Keratinocyte (primary cell): ENCODE measurements around the gene SPANXN5. TPM values are rescaled to one million over a fixed set of nuclear protein-coding genes. Genes with fewer than 3 reads are reported as not detected.

Experiments used
- DNase-seq: peaks from one replicate; pipeline ENCODE4 v3.0.0-alpha.2; 2011; ENCODE audit warnings: low read depth, missing footprints, low spot score
- FAIRE-seq: peaks from 2 replicates; lab custom pipeline; 2011; peaks lifted over from hg19 to GRCh38; lab: Jason Lieb, UNC
- H2AFZ ChIP-seq: 2 replicates; pipeline ENCODE4 v1.6.0; 2012; ENCODE audit warnings: low read length, control low read depth, inconsistent platforms; ENCODE audit not compliant: control insufficient read depth
- H3K27ac ChIP-seq: 2 replicates; pipeline ENCODE4 v1.5.1; 2011; ENCODE audit warnings: low read length; ENCODE audit not compliant: control insufficient read depth, insufficient read depth
- H3K27me3 ChIP-seq: 3 replicates; pipeline ENCODE4 v1.6.0; 2011; ENCODE audit warnings: low read length; ENCODE audit not compliant: control insufficient read depth, insufficient read depth; ENCODE audit errors: extremely low read depth
- H3K36me3 ChIP-seq, 2 experiments: 2 replicates in 1 of 2; 3 replicates in 1 of 2; pipeline ENCODE4 v1.5.1; 2011; ENCODE audit warnings: low read length in 2 of 2, mild to moderate bottlenecking in 1 of 2; ENCODE audit not compliant: control insufficient read depth in 2 of 2, insufficient read depth in 2 of 2; ENCODE audit errors: extremely low read depth in 1 of 2
- H3K4me1 ChIP-seq: 3 replicates; pipeline ENCODE4 v1.5.1; 2011; ENCODE audit warnings: low read length; ENCODE audit not compliant: control insufficient read depth, insufficient read depth; ENCODE audit errors: extremely low read depth
- H3K4me2 ChIP-seq: 3 replicates; pipeline ENCODE4 v1.6.0; 2011; ENCODE audit warnings: low read depth, low read length; ENCODE audit not compliant: control insufficient read depth, insufficient read depth; ENCODE audit errors: extremely low read depth
- H3K4me3 ChIP-seq, 3 experiments: fragments of 200-600 bp in 1 of 3; sonication (generic) in 1 of 3; 2 replicates in 2 of 3; 3 replicates in 1 of 3; pipeline ENCODE4 v1.5.1; 2011 to 2016; ENCODE audit warnings: low read length in 3 of 3, mild to moderate bottlenecking in 3 of 3, control low read depth in 2 of 3, inconsistent platforms in 1 of 3, low read depth in 1 of 3, mixed read lengths in 1 of 3, mixed run types in 1 of 3, moderate library complexity in 1 of 3; ENCODE audit not compliant: control insufficient read depth in 2 of 3, insufficient read depth in 2 of 3; ENCODE audit errors: extremely low read depth in 1 of 3
- H3K79me2 ChIP-seq: 2 replicates; pipeline ENCODE4 v1.6.0; 2012; ENCODE audit warnings: low read length; ENCODE audit not compliant: control insufficient read depth, insufficient read depth
- H3K9ac ChIP-seq: 3 replicates; pipeline ENCODE4 v1.6.0; 2011; ENCODE audit warnings: low read length; ENCODE audit not compliant: control insufficient read depth, insufficient read depth; ENCODE audit errors: extremely low read depth
- H3K9me1 ChIP-seq: 3 replicates; pipeline ENCODE4 v1.6.0; 2011; ENCODE audit warnings: low read length; ENCODE audit not compliant: control insufficient read depth, insufficient read depth; ENCODE audit errors: extremely low read depth
- H3K9me3 ChIP-seq: 2 replicates; pipeline ENCODE4 v1.5.1; 2012; ENCODE audit warnings: low read depth, low read length; ENCODE audit not compliant: control insufficient read depth
- H4K20me1 ChIP-seq: 3 replicates; pipeline ENCODE4 v1.6.0; 2011; ENCODE audit warnings: low read length; ENCODE audit not compliant: control insufficient read depth, insufficient read depth; ENCODE audit errors: extremely low read depth
- EZH2 ChIP-seq: IDR thresholded peaks from one replicate; pipeline ENCODE4 v1.6.1; 2012; ENCODE audit warnings: inconsistent platforms, mild to moderate bottlenecking, low read length, moderate library complexity
- dilution Hi-C: fragments of 300-500 bp; cut with MboI; formaldehyde crosslinking; loops from one replicate; pipeline ENCODE4 v1.7.0; 2020; ENCODE audit warnings: low sequenced_read_pairs; ENCODE audit not compliant: extremely low pct_ligation_motif_present
- polyA plus RNA-seq, 5 experiments: library from polyadenylated mRNA; depleted of rRNA in 3 of 5; stranded (reverse) in 3 of 5; stranded (forward) in 1 of 5; unstranded in 1 of 5; fragments of >200 nt; gene quantifications; 1 replicate in 1 of 5; 2 replicates in 3 of 5; 3 replicates in 1 of 5; pipeline versions ENCODE4 v1.2.1 to v1.2.3, GENCODE V29; 2011 to 2012; ENCODE audit warnings: missing spikeins in 2 of 5, low read depth in 1 of 5, low replicate concordance in 1 of 5
- TF ChIP-seq, protein P1 (sequence below), 3 experiments: IDR thresholded peaks in 1 of 3; conservative IDR thresholded peaks in 1 of 3; optimal IDR thresholded peaks in 1 of 3; 2 replicates in 2 of 3; 3 replicates in 1 of 3; pipeline versions ENCODE3 to v1.5.1; 2011; ENCODE audit warnings: low read length in 3 of 3, mild to moderate bottlenecking in 3 of 3, moderate library complexity in 2 of 3, control low read depth in 1 of 3, inconsistent platforms in 1 of 3; ENCODE audit not compliant: insufficient read depth in 2 of 3; ENCODE audit errors: extremely low read depth in 1 of 3

SPANXN5 gene
- polyA plus RNA-seq, 1 donor (not counting 4 experiments of a cell fraction or from before 2014, with no cell fraction given), result 0.07 TPM

DNA sequence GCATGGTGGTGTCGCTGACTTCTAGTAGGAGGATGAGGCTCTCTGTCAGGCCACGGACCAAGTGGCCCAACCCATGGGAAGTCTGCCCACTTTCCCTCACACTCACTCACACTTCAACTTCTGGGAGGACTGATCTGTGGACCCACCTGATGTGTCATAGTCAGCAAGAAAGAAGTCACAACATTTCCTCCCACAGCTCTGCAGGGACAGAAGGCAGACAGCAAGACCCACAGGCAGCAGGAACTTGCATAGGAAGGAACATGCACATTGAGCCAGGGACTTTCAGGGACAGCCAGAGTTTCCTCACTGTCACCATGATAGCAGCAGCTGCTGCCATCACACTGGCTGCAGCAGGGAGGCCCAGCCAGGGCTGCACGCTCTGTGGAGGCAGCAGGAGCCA, 33.3 kb upstream of the SPANXN5 start:
- TF ChIP-seq, protein P1, sequence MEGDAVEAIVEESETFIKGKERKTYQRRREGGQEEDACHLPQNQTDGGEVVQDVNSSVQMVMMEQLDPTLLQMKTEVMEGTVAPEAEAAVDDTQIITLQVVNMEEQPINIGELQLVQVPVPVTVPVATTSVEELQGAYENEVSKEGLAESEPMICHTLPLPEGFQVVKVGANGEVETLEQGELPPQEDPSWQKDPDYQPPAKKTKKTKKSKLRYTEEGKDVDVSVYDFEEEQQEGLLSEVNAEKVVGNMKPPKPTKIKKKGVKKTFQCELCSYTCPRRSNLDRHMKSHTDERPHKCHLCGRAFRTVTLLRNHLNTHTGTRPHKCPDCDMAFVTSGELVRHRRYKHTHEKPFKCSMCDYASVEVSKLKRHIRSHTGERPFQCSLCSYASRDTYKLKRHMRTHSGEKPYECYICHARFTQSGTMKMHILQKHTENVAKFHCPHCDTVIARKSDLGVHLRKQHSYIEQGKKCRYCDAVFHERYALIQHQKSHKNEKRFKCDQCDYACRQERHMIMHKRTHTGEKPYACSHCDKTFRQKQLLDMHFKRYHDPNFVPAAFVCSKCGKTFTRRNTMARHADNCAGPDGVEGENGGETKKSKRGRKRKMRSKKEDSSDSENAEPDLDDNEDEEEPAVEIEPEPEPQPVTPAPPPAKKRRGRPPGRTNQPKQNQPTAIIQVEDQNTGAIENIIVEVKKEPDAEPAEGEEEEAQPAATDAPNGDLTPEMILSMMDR (optimal IDR thresholded peaks at IDR 0.05 in 1 of 3, IDR thresholded peaks at IDR 0.05 in 1 of 3, conservative IDR thresholded peaks at IDR 0.05 in 1 of 3; ENCODE audit: extremely low read depth in 1 of 3, insufficient read depth in 2 of 3, low read length in 3 of 3), result no peak
- no peak for TF ChIP-seq EZH2

DNA sequence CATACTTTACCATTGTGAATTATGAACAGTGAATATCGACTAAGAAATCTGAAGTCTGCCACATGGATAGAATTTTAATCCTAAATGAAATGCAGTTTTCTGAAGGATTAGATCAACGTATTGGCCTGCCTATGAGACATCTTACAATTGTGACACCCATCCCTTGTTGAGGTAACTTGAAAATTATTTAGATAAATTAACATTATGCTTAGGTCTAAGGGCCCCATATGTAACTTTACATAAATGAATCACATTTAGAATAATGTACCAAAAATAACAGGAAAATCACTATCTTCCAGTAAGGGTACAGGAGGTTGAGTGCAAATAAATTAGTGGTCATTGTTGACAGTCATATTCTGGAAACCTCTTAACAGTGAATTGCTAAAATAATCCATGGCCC, 27.4 kb upstream of the SPANXN5 start:
- no peaks in the 10 kb centered on the region for H3K9me1 ChIP-seq
- H3K27me3 ChIP-seq, result no peaks in the 10 kb centered on the region
- no peaks in the 10 kb centered on the region for H3K36me3 ChIP-seq
- DNase-seq (no peak), FAIRE-seq (no peak)
- no peaks in the 10 kb centered on the region for H3K4me1 ChIP-seq
- dilution Hi-C loops, result no loop called here
- H3K4me3 ChIP-seq, result no peak overlapping the region
- H3K9ac ChIP-seq, result no peak overlapping the region
- H4K20me1 ChIP-seq, result no peaks in the 10 kb centered on the region
- H3K79me2 ChIP-seq, result no peaks in the 10 kb centered on the region
- no peak overlapping the region for H3K27ac ChIP-seq
- TF ChIP-seq, protein P1 (optimal IDR thresholded peaks at IDR 0.05 in 1 of 3, IDR thresholded peaks at IDR 0.05 in 1 of 3, conservative IDR thresholded peaks at IDR 0.05 in 1 of 3; ENCODE audit: extremely low read depth in 1 of 3, insufficient read depth in 2 of 3, low read length in 3 of 3), result no peak
- no peak for TF ChIP-seq EZH2
- no peak overlapping the region for H2AFZ ChIP-seq
- no peaks in the 10 kb centered on the region for H3K9me3 ChIP-seq
- no peak overlapping the region for H3K4me2 ChIP-seq

More for the DNA sequence above, 33.3 kb upstream of the SPANXN5 start:
- Histone ChIP-seq H3K4me3 (no peak overlapping the region), H3K4me1 (no peaks in the 10 kb centered on the region), H3K27me3 (no peaks in the 10 kb centered on the region), H3K79me2 (no peaks in the 10 kb centered on the region), H3K9me1 (no peaks in the 10 kb centered on the region), H2AFZ (no peak overlapping the region), H3K4me2 (no peak overlapping the region), H3K9me3 (no peaks in the 10 kb centered on the region), H3K9ac (no peak overlapping the region), H3K27ac (no peak overlapping the region), H4K20me1 (no peaks in the 10 kb centered on the region), H3K36me3 (no peaks in the 10 kb centered on the region)
- dilution Hi-C loops, result no loop called here
- FAIRE-seq (no peak), DNase-seq (no peak)
